Measurements from ENCODE around the gene ISY1.

GRCh38 chr3:129160891-129161859 is at the start of gene ISY1:
- TF ChIP-seq HDGF (IDR thresholded peaks at IDR 0.05; ENCODE audit: borderline replicate concordance), result no peak
- no peak for TF ChIP-seq LEF1 (IDR thresholded peaks at IDR 0.05; ENCODE audit: borderline replicate concordance)
- TF ChIP-seq ZNF384 (IDR thresholded peaks at IDR 0.05), result no peak
- TF ChIP-seq CTBP1 (IDR thresholded peaks at IDR 0.05; ENCODE audit: borderline replicate concordance), result peak; percentile 74
- TF ChIP-seq SP1 (IDR thresholded peaks at IDR 0.05), result no peak
- TF ChIP-seq FOXM1 (IDR thresholded peaks at IDR 0.05; ENCODE audit: borderline replicate concordance), result no peak
